Hematopoietic multipotent progenitor cell (in vitro differentiated cells): ENCODE results near the gene ERMAP. TPM values are rescaled to one million over a fixed set of nuclear protein-coding genes. Genes with fewer than 3 reads are reported as not detected.
"Not testable (repeated sequence)": the region's sequence is repeated elsewhere in the genome, so short reads cannot be mapped to it uniquely, and the experiment has no call there.

ENCODE experiments used
- DNase-seq, 3 donors: peaks; one replicate each; pipeline ENCODE4 v3.0.0-alpha.2; 2011 to 2015; ENCODE audit warnings: low read depth in 2 of 3, low spot score in 2 of 3
- total RNA-seq: library from RNA; depleted of rRNA; stranded (reverse); fragments of >200 nt; gene quantifications from one replicate; pipeline ENCODE4 v1.2.3, GENCODE V29; 2012

ERMAP gene
- total RNA-seq, 1 donor: 9.7 TPM

DNA sequence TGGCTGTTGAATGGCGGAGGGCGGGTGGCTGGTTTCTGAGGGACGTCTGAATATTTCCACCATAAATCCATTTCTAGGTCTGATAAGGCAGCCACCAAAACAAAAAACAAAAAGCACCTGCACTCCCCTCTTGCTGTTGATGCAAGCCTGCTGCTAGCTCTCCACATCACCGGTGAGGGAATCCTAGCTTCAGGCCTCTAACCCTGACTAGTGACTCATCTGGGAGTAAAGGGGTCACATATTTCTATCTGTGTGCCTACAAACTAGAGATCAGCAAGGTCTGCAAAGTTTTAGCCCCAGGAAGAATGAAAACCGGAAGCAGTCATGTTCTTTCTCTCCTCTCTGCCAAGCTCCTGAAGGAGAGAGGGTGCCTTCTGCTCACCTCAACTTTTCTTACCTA, 10.3 kb upstream of the ERMAP start:
- no peak for DNase-seq

DNA sequence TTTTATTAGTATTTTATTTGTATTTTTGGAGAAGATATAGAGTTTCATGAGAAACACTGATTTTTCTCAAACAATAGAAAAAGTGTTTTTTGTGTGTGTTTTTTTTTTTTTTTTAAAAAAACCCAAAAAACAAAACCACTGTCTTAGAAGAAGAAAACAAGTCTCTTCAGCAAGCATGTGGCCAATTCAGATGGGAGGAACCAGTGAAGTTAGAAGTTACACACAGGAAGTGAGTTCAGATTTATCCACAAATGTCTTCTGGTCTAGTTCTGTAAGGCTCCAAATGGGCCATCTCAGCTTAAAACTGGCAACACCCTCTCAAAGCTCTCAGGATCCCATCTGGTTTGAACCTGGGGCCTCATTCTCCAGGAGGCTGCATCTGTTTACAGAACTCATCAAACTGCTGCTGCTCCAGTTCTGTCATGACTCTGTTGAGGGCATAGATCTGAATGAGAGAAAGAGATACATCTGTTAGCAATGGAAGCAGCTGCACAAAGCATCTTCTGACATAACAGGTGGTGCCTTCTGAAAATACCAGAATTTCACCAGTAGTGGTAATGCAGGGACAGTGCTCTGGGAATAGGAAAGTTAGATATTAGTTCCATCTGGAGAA, 9.8 kb upstream of the ERMAP start:
- no peak for DNase-seq

DNA sequence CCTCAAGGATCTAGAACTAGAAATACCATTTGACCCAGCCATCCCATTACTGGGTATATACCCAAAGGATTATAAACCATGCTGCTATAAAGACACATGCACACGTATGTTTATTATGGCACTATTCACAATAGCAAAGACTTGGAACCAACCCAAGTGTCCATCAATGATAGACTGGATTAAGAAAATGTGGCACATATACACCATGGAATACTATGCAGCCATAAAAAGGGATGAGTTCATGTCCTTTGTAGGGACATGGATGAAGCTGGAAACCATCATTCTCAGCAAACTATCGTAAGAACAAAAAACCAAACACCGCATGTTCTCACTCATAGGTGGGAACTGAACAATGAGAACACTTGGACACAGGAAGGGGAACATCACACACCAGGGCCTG, 2.1 kb upstream of the ERMAP start:
- not testable (repeated sequence) for DNase-seq

DNA sequence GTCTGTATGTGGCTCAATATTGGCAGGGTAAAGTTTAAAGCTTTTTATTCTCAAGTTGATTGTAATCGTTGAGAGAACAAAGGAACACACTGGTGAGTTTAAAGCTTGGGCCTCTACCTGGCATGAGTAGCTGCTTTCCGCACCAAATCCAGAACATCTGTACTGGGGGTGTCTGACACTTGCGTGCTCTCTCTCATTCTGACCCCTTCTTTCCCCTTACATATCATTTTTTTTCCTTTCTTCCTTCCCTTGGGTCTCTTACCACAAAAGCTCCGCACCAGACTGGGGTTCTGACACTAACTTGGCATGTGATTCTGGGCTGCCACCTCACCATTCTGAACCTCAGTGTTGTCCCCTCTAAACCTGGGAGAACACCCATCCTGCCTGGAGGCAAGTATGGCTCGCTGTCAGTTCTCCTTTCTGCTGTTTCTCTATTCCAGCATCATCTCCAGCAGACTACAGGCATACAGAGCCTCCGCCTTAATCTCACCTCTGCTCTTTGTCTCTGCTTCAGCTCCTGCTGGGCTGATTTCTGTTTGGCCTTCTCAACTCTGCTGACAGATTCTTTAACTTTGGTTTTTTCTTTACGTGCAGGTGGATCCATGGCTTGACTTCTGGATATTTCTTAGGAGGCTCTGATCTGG, 859 bp upstream of the ERMAP start:
- peak in 2 of 3 donors; percentile 24 to 34 for DNase-seq

DNA sequence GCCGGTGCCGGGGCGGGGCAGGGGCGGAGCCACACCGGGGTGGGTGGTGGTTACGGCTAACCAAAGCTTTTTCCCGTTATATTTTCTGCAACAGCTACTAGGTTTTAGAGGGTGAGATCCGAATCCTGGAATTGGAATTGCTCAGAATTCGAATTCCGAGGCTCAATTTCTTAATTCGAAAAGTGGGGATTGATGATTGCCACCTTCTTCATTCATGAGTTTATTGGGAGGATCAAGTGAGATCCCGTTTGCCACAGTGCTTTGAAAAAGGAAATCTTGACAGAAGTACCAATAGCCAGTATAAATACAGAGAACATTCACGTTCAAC, 482 bp downstream of the ERMAP start:
- DNase-seq: no peak

DNA sequence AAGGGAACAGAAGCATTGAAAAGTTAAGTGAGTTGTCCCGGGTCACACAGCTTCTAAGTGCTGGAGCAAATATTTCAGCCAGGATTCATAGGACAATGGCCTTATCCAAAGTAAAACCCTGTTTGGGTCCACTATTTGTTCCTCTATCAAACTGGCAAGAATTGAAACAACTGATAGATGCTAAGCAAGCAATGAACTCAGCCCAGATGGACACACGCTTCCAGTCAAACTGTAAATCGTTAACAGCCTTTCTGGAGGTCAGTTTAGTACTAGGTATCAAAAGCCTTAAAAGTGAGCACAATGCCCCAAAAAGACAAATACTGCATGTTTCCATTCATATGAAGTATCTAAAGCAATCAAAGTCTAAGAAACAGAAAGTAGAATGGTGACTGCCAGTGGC, 1.1 kb downstream of the ERMAP start:
- no peak for DNase-seq

DNA sequence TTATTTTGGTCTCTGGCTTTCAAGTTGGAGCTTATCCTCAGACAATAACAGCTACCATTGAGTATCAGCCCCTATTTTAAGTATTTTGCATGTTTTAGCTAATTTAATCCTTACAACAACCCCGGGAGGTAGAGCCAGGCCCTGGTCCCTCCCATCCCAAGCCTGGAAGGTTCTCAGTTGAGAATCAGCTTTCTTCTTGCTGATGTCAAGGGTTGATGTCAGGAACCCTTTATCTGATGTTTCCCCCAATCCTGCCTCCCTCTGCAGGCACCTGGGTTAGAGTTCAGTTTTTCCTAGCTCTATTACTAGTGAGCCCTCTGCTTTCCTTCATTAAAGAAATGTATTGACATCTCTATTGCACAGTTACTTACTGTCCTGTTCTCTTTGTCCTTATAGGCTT, 3.9 kb downstream of the ERMAP start:
- no peak for DNase-seq

DNA sequence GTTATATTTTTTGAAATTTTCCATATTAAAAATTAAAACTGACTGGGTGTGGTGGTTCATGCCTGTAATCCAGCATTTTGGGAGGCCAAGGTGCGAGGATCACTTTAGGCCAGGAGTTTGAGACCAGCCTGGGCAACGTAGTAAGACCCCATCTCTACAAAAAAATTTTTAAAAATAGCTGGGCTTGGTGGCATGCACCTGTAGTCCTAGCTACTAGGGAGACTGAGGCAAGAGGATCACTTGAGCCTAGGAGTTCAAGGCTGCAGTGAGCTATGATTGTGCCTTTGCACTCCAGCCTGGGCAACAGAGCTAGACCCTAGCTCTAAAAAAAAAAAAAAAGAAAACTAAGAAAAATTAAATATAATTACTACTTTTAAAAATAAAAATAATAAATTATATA, 4.8 kb downstream of the ERMAP start:
- DNase-seq: no peak

DNA sequence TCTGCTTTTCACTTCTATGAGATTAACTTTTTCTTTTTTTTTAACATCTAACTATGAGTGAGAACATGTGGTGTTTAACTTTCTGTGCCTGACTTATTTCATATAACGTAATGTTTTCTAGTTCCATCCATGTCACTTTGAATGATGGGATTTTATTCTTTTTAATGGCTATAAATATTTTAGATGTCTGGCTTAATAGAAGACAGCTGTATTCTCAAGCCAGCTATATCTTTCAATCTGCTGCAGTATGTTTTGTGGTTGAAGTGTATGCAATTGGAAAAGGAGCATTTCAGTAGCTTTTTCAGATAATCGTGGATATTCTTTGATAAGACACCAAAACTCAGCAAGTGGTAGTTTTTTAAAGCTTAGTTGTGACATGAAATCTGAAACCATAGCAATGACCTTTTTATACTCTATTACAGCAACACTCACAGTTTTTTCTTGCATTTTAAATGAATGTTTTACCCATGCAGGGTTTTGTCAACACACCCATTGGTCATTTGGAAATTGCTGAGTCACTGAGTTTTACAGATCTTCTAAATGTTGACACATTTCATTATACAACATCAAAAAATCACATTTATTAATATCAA, 6.0 kb downstream of the ERMAP start:
- DNase-seq: no peak

DNA sequence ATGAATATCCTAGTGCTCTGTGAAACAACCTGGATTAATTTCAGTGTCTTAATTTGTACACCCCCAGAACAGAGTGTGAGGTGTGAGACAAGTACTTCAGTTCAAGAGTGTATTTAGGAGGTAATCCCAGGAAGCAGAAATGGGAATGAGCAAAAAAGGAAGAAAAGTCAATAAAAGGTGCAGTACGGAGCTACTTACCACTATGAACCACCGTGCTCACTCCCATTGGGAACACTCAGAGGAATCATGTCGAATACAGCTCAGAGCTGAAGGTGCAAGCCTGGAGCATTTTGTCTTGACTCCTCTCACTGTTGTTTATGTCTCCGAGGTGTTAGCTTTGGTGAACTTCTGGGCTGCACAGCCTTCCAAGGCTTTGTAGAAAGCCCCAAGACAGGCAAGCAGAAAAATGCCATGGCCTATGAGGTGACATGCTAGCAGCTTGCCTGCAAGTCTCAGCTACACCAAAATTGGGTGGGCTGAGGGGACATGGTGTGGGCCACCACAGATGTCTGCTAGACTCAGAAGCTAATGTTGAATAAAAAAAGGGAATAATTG, 7.6 kb downstream of the ERMAP start:
- DNase-seq: no peak

DNA sequence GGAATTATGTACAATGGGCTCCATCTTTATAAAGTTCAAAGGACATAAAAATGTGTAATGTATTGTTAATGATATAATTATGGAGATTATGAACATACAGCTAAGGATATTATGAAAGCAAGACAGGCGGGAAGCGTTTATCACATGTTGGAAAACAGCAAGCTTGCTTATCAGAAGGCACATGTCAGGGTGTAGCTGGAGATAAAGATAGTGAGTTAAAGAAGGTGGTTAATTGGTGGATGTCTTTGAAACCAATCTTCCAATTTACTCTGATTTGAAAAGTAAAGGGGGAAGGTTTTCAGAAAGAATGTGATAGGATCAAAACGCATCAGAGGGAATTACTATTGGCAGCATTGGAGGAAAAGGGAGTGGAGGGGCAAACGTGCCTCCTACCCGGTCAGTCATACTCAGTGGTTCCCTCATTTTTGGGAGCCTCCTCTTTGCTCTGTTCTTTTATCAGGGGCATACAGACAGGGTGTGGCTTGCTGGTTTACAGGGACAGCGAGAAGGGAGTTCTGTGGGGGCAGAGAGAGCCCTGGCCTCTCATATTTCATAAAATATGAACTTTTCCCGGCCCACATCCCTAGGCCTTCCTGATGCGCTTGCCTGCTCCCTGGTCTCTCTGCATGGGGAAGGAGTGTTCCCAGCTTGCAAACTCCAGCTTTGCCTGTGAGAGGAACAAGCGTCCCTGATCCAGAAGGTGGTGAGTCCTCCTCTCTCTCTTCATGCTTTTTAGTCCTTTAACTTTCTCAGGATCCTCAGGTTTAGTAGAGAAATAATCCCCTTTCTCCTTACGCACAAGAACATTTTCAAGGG, 8.3 kb downstream of the ERMAP start:
- peak in 2 of 3 donors; percentile 26 to 35 for DNase-seq

DNA sequence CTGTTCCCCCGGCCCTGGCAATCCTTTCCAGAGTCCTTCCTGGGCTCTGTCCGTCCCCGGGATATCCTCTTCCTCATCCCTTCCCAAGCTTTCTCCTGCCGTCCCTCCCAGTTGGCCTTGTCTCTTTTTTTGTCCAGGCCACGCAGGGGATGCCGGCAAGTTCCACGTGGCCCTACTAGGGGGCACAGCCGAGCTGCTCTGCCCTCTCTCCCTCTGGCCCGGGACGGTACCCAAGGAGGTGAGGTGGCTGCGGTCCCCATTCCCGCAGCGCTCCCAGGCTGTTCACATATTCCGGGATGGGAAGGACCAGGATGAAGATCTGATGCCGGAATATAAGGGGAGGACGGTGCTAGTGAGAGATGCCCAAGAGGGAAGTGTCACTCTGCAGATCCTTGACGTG, 13.7 kb downstream of the ERMAP start:
- DNase-seq: no peak

DNA sequence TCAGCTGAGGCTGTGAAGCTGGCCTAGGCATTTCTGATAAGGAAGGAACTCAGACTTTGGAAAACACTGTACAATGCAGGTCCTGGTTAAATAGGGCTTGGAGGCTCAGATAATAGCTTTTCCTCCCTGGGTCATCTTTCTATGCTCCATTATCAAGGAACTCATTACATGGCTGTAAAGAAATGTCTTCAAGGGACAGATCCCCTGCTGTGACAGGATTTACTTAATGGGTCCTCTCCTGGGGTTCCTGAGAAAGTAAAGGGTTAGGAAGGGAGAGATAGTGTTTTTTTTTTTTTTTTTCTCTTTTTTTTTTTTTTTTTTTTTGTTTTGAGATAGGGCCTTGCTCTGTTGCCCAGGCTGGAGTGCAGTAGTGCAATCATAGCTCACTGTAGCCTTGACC, 14.4 kb downstream of the ERMAP start:
- no peak for DNase-seq

DNA sequence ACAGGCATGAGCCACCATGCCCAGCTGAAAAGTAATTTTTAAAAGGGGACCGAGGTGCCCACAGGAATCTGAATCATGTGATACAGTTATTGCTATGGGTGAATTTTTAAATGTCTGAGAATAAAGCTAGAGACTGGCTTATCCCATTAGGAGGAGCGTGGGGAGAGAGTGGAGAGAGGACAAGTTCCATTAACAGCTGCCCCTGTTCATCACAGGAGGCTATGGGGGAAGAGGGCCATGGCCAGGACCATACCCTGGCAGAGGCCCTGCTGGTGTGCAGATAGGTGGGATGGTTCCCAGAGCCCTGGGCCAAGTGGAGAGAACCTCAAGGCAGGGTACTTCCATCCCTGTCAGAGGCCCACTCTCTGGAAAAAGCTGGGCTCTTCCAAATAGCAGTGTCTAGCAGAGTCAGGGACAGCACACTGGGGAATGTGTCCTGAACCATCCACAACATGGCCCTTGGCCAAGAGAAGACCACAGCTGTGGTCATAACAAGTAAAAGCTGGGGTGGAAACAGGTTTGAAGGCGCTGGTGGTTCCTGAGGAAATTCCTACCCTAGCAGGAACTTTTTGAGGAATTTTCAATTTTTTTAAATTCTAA, 15.8 kb downstream of the ERMAP start:
- DNase-seq: no peak

DNA sequence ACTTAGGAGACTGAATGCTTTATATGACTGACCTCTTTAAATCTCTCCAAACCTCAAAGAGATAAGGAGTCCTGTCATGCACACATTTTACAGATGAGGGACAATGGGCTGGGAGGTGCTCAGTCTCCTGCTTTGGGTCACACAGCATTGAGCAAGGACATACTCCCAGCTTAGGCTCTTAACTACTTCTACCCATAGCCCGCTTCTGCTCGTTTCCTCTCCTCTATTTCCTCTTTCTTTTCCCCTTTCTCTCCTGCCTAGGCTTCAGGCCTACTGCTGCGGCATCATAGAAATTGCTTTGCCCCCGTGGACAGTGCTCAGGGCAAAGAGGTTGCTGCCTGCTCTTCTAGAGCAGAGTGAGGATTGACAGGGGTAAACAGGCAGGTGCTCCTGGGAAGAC, 17.1 kb downstream of the ERMAP start:
- DNase-seq: no peak

DNA sequence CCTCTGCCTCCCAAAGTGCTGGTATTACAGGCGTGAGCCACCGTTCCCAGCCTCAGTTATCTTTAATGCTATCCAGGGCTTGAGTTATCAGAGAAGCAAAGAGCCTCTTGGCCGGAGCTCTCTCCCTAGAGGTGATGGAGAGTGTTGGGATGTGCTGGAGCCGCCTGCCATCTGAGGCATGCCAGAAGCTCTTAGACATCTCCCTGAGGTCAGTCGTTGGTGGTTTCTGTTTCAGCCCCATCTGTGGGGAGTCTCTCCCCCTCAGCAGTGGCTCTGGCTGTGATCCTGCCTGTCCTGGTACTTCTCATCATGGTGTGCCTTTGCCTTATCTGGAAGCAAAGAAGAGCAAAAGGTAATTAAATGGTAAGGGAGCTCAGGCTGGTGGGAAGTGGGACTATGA, 17.9 kb downstream of the ERMAP start:
- no peak for DNase-seq

DNA sequence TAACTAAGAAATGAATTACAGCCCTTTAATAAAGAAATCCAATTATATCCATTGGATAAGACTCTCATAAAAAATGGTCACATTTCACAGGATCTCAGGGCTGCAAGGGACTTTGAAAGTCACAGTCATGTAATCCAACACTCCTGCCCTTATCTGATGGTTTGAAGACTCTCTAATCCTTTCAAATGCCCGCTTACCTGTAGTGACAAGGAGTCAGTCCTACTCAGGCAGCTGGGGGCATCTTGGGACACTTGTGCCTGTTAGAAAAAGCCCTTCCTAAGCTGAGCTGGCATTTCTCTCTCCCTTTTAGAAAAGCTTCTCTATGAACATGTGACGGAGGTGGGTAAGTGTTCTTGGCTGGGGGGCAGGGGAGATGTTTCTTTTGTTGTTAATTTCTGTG, 18.5 kb downstream of the ERMAP start:
- no peak for DNase-seq

DNA sequence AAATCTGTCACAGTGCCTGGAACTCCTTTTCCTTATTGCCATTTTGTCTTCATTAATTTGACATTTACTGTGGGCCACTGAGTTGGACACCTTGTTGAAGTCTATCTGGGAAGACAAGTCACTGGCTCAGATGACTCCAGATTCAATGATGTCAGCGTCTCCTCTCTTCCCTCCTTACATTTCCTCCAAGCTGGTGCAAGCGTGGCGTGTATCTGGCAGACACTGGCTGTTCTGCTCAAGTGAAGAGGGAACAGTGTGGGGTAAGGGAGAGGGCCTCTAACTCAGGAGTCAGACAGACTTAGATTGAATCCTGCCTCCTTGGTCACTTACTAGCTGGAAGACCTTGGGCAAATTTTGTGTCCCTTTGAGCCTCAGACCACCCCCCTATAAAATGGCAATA, 20.8 kb downstream of the ERMAP start:
- no peak for DNase-seq

DNA sequence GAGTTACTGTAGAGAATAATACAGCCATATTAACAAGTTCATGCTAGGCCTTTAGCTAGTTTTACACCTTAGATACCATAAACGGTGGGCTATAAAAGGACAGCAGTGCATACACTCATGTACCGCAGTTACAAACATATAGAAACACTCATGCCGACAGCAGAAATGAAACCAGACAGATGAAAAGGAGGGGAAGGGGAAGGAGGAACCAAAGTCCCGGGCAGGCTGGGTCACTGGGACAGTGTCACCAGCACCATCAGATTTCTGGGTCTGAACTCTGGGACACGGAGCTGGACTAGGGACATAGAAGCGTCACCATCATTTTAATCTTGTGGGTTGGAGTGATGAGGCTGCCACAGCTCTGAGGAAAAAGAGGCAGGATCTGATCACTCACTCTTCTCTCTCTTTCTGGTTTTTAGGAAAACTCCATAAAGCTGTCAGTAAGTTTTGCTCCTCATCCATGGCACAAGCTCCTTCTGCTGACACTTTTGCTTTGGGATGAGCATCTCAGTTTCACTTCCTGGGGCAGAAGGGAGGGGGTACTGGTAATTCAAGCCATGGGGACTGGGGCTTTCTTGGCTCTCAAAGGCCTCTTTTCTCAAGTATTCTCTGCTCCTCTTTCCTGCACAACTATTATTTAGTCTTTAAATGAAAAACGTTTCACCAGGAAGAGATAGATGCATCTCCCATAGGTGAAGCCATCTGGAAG, 21.7 kb downstream of the ERMAP start:
- DNase-seq: no peak

DNA sequence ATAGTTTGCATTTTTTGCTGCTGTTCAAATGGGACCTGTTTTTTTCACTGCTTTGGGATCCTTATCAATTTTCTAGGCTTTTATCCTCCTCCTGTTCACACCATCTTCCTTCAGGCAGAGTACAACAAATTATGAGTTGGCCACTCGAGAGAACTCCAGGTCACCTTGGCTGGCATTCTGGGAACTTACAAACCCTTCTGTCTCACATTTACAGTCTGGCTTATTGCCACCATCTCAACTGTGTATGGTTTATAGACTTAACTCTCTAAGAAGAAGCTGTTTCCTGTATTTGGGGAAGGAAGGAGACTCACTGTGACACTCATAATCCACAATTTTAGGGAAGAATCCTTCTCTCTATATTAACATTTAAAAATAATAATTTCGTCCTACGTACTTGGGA, 24.1 kb downstream of the ERMAP start:
- no peak for DNase-seq
